Naive B cell (primary cell): ENCODE data around the gene SDR42E2. TPM values are rescaled to one million over a fixed set of nuclear protein-coding genes. Genes with fewer than 3 reads are reported as not detected.
"Not testable (repeated sequence)": the region's sequence is repeated elsewhere in the genome, so short reads cannot be mapped to it uniquely, and the experiment has no call there.

ENCODE experiments used
- ATAC-seq, 2 donors: fragments of 150-1000 bp; cut with Tn5 transposase; 2 replicates each; pipeline ENCODE4 v1.10.0; 2021; ENCODE audit warnings: low read depth in 2 of 2, mild to moderate bottlenecking in 2 of 2, moderate library complexity in 2 of 2
- DNase-seq: peaks from one replicate; pipeline ENCODE4 v3.0.0; 2022
- H3K27ac Mint-ChIP-seq, 6 donors: one replicate each; pipeline ENCODE4 v1.8.0; 2020 to 2022; ENCODE audit warnings: mild to moderate bottlenecking in 6 of 6, mixed read lengths in 6 of 6, moderate library complexity in 5 of 6, inconsistent platforms in 2 of 6
- H3K27me3 Mint-ChIP-seq, 3 donors: one replicate each; pipeline ENCODE4 v1.8.0; 2021 to 2022; ENCODE audit warnings: mixed read lengths in 3 of 3, mild to moderate bottlenecking in 1 of 3
- H3K36me3 Mint-ChIP-seq, 2 donors: one replicate each; pipeline ENCODE4 v1.8.0; 2020 to 2022; ENCODE audit warnings: mixed read lengths in 2 of 2, inconsistent platforms in 1 of 2, mild to moderate bottlenecking in 1 of 2
- H3K4me1 Mint-ChIP-seq, 3 donors: one replicate each; pipeline ENCODE4 v1.8.0; 2020 to 2022; ENCODE audit warnings: mixed read lengths in 3 of 3, inconsistent platforms in 1 of 3, mild to moderate bottlenecking in 1 of 3, moderate library complexity in 1 of 3
- H3K4me3 Mint-ChIP-seq, 8 donors: one replicate each; pipeline ENCODE4 v1.8.0; 2020 to 2022; ENCODE audit warnings: mild to moderate bottlenecking in 8 of 8, mixed read lengths in 8 of 8, moderate library complexity in 8 of 8, inconsistent platforms in 2 of 8
- H3K9me3 Mint-ChIP-seq, 7 donors: one replicate each; pipeline ENCODE4 v1.8.0; 2020 to 2022; ENCODE audit warnings: mixed read lengths in 7 of 7, mild to moderate bottlenecking in 5 of 7, inconsistent platforms in 2 of 7, moderate library complexity in 1 of 7
- polyA plus RNA-seq, 6 donors: library from polyadenylated mRNA; unstranded; fragments of 300-500 nt; fragmentation: Illumina TruSeq; gene quantifications; one replicate each; pipeline ENCODE4 v1.2.3, GENCODE V29; 2021; ENCODE audit warnings: low read depth in 6 of 6

SDR42E2 gene
- polyA plus RNA-seq, 6 donors from 2014 or later, result 0.21 to 1.2 (median 0.81) TPM; not detected in 1

- Mint-ChIP-seq H3K36me3 (no peaks in the 10 kb centered on the region), H3K9me3 (peaks cover 0 to 2% (median 0%) of the 10 kb centered on the region in 7 donors), H3K27me3 (peaks cover 9 to 22% (median 9%) of the 10 kb centered on the region in 3 donors), H3K4me3 (no peak overlapping the region), H3K4me1 (no peaks in the 10 kb centered on the region), H3K27ac (no peak overlapping the region)
- no peak for ATAC-seq
- DNase-seq, result no peak
These were observed 23.8 kb upstream of the SDR42E2 start for GRCh38 chr16:22138482-22138881.

- H3K9me3 Mint-ChIP-seq, result peaks cover 0 to 2% (median 0%) of the 10 kb centered on the region in 7 donors
- no peak overlapping the region for H3K27ac Mint-ChIP-seq
- peaks cover 9 to 26% (median 10%) of the 10 kb centered on the region in 3 donors for H3K27me3 Mint-ChIP-seq
These were observed 23.3 kb upstream of the SDR42E2 start for GRCh38 chr16:22139008-22139407.

GRCh38 chr16:22139732-22140131 is 22.6 kb upstream of the SDR42E2 start:
- no peaks in the 10 kb centered on the region for H3K4me1 Mint-ChIP-seq
- ATAC-seq (no peak), DNase-seq (no peak)
- H3K4me3 Mint-ChIP-seq, result no peak overlapping the region
- peak overlapping the region in 1 of 6 donors; percentile 82 for H3K27ac Mint-ChIP-seq
- H3K9me3 Mint-ChIP-seq, result peaks cover 0 to 2% (median 0%) of the 10 kb centered on the region in 7 donors
- no peaks in the 10 kb centered on the region for H3K36me3 Mint-ChIP-seq
- peaks cover 9 to 33% (median 14%) of the 10 kb centered on the region in 3 donors for H3K27me3 Mint-ChIP-seq

More at GRCh38 chr16:22139008-22139407, 23.3 kb upstream of the SDR42E2 start:
- Mint-ChIP-seq H3K4me1 (no peaks in the 10 kb centered on the region), H3K4me3 (no peak overlapping the region), H3K36me3 (no peaks in the 10 kb centered on the region)
- ATAC-seq (no peak), DNase-seq (no peak)

- H3K4me1 Mint-ChIP-seq, result no peaks in the 10 kb centered on the region
- peak overlapping the region in 1 of 6 donors; percentile 20 for H3K27ac Mint-ChIP-seq
- no peaks in the 10 kb centered on the region for H3K9me3 Mint-ChIP-seq
- H3K36me3 Mint-ChIP-seq, result no peaks in the 10 kb centered on the region
- no peak for ATAC-seq
- H3K27me3 Mint-ChIP-seq, result peaks cover 0 to 31% (median 17%) of the 10 kb centered on the region in 3 donors
- no peak for DNase-seq
- no peak overlapping the region for H3K4me3 Mint-ChIP-seq
These were observed 20.5 kb upstream of the SDR42E2 start for GRCh38 chr16:22141767-22142166.

GRCh38 chr16:22144520-22144919 is 17.8 kb upstream of the SDR42E2 start:
- Mint-ChIP-seq H3K4me3 (no peak overlapping the region), H3K36me3 (no peaks in the 10 kb centered on the region), H3K4me1 (no peaks in the 10 kb centered on the region), H3K9me3 (no peaks in the 10 kb centered on the region), H3K27ac (no peak overlapping the region), H3K27me3 (peaks cover 0 to 31% (median 23%) of the 10 kb centered on the region in 3 donors)
- DNase-seq, result no peak
- ATAC-seq, result no peak

GRCh38 chr16:22147853-22148252 is 14.5 kb upstream of the SDR42E2 start:
- Mint-ChIP-seq H3K4me1 (no peaks in the 10 kb centered on the region), H3K36me3 (no peaks in the 10 kb centered on the region), H3K4me3 (no peak overlapping the region), H3K27ac (peak overlapping the region in 1 of 6 donors; percentile 20), H3K27me3 (peaks cover 0 to 20% (median 14%) of the 10 kb centered on the region in 3 donors), H3K9me3 (no peaks in the 10 kb centered on the region)
- DNase-seq, result no peak
- no peak for ATAC-seq

- ATAC-seq (no peak), DNase-seq (no peak)
- no peaks in the 10 kb centered on the region for H3K4me1 Mint-ChIP-seq
- H3K27me3 Mint-ChIP-seq, result peaks cover 6 to 14% (median 6%) of the 10 kb centered on the region in 3 donors
- H3K4me3 Mint-ChIP-seq, result no peak overlapping the region
- H3K27ac Mint-ChIP-seq, result no peak overlapping the region
- no peaks in the 10 kb centered on the region for H3K36me3 Mint-ChIP-seq
- no peaks in the 10 kb centered on the region for H3K9me3 Mint-ChIP-seq
These were observed 10.9 kb upstream of the SDR42E2 start for GRCh38 chr16:22151246-22151998.

- no peaks in the 10 kb centered on the region for H3K9me3 Mint-ChIP-seq
- H3K4me3 Mint-ChIP-seq, result no peak overlapping the region
- ATAC-seq (no peak), DNase-seq (no peak)
- peaks cover 3 to 15% (median 7%) of the 10 kb centered on the region in 3 donors for H3K27me3 Mint-ChIP-seq
- H3K4me1 Mint-ChIP-seq, result no peaks in the 10 kb centered on the region
- no peak overlapping the region for H3K27ac Mint-ChIP-seq
- H3K36me3 Mint-ChIP-seq, result no peaks in the 10 kb centered on the region
These were observed 10.0 kb upstream of the SDR42E2 start for GRCh38 chr16:22152316-22152715.

- peaks cover 0 to 15% (median 7%) of the 10 kb centered on the region in 3 donors for H3K27me3 Mint-ChIP-seq
- not testable (repeated sequence) for DNase-seq, H3K4me1 Mint-ChIP-seq, H3K4me3 Mint-ChIP-seq, H3K9me3 Mint-ChIP-seq, ATAC-seq, H3K36me3 Mint-ChIP-seq, H3K27ac Mint-ChIP-seq
These were observed 9.2 kb upstream of the SDR42E2 start for GRCh38 chr16:22153078-22153477.

GRCh38 chr16:22161401-22161800 is 905 bp upstream of the SDR42E2 start:
- Mint-ChIP-seq H3K27me3 (peaks cover 26 to 38% (median 32%) of the 10 kb centered on the region in 3 donors), H3K4me1 (peaks cover 0 to 12% (median 3%) of the 10 kb centered on the region in 3 donors), H3K36me3 (peaks cover 5 to 9% of the 10 kb centered on the region in 2 donors), H3K27ac (peak overlapping the region in 1 of 6 donors; percentile 28), H3K9me3 (peaks cover 0 to 5% (median 4%) of the 10 kb centered on the region in 7 donors), H3K4me3 (peak overlapping the region in 3 of 8 donors; percentile 1 to 60 (median 4))
- DNase-seq (no peak), ATAC-seq (no peak)

- Mint-ChIP-seq H3K27ac (peak overlapping the region in 1 of 6 donors; percentile 64), H3K4me3 (peak overlapping the region in 5 of 8 donors; percentile 9 to 57 (median 28)), H3K36me3 (peaks cover 5 to 9% of the 10 kb centered on the region in 2 donors), H3K27me3 (peaks cover 26 to 37% (median 30%) of the 10 kb centered on the region in 3 donors), H3K4me1 (peaks cover 0 to 12% (median 3%) of the 10 kb centered on the region in 3 donors), H3K9me3 (peaks cover 0 to 5% (median 4%) of the 10 kb centered on the region in 7 donors)
- DNase-seq (no peak), ATAC-seq (no peak)
These were observed 327 bp downstream of the SDR42E2 start for GRCh38 chr16:22162656-22163009.

GRCh38 chr16:22163806-22164205 is 1.5 kb downstream of the SDR42E2 start:
- H3K27ac Mint-ChIP-seq, result no peak overlapping the region
- peaks cover 5 to 9% of the 10 kb centered on the region in 2 donors for H3K36me3 Mint-ChIP-seq
- peaks cover 0 to 5% (median 4%) of the 10 kb centered on the region in 7 donors for H3K9me3 Mint-ChIP-seq
- peaks cover 0 to 12% (median 3%) of the 10 kb centered on the region in 3 donors for H3K4me1 Mint-ChIP-seq
- peaks cover 25 to 33% (median 27%) of the 10 kb centered on the region in 3 donors for H3K27me3 Mint-ChIP-seq
- no peak overlapping the region for H3K4me3 Mint-ChIP-seq
- DNase-seq (no peak), ATAC-seq (no peak)

GRCh38 chr16:22164482-22164881 is 2.2 kb downstream of the SDR42E2 start:
- Mint-ChIP-seq H3K9me3 (peaks cover 0 to 5% (median 4%) of the 10 kb centered on the region in 7 donors), H3K4me3 (no peak overlapping the region), H3K4me1 (peaks cover 0 to 12% (median 3%) of the 10 kb centered on the region in 3 donors), H3K27ac (no peak overlapping the region), H3K27me3 (peaks cover 21 to 26% (median 22%) of the 10 kb centered on the region in 3 donors), H3K36me3 (peaks cover 5 to 9% of the 10 kb centered on the region in 2 donors)
- no peak for ATAC-seq
- DNase-seq, result no peak
